Measurements from ENCODE around the gene LLGL1. TPM values are rescaled to one million over a fixed set of nuclear protein-coding genes. Genes with fewer than 3 reads are reported as not detected.

Gene LLGL1
- total and polyA plus RNA-seq, 2 donors (not counting 3 experiments of a cell fraction or from before 2014, with no cell fraction given): 34.9 to 47.1 TPM

- POLR2A ChIA-PET: no interaction called here
- CTCF ChIA-PET: no interaction called here
- no TSS peak for BruUV-seq (replicated peaks)
- Histone ChIP-seq H3K27ac (ENCODE audit: insufficient read depth, low read depth, low read length) (no peak overlapping the region), H3K79me2 (ENCODE audit: control insufficient read depth, insufficient read depth, low read length) (no peaks in the 10 kb centered on the region), H3K27me3 (ENCODE audit: control insufficient read depth in 2 of 2, insufficient read depth in 2 of 2, low read length in 2 of 2) (no peaks in the 10 kb centered on the region), H3K9ac (replicated peaks; ENCODE audit: extremely low read depth, insufficient read depth, low read length) (no peak overlapping the region), H3K4me3 (replicated peaks in 1 of 3; ENCODE audit: insufficient read depth in 1 of 3, low read depth in 1 of 3, low read length in 3 of 3) (no peak overlapping the region), H2AFZ (ENCODE audit: low read depth, low read length) (no peak overlapping the region), H3K36me3 (ENCODE audit: control insufficient read depth in 2 of 2, extremely low read depth in 1 of 2, insufficient read depth in 2 of 2, low read length in 2 of 2) (peaks cover 31 to 50% of the 10 kb centered on the region in 2 experiments), H4K20me1 (replicated peaks; ENCODE audit: control insufficient read depth, extremely low read depth, insufficient read depth, low read length) (no peaks in the 10 kb centered on the region), H3K9me1 (replicated peaks; ENCODE audit: control insufficient read depth, extremely low read depth, insufficient read depth, low read length) (no peaks in the 10 kb centered on the region), H3K4me1 (ENCODE audit: control insufficient read depth, extremely low read depth, insufficient read depth, low read length) (no peaks in the 10 kb centered on the region), H3K9me3 (replicated peaks; ENCODE audit: control insufficient read depth, insufficient read depth, low read length) (no peaks in the 10 kb centered on the region), H3K4me2 (ENCODE audit: insufficient read depth, low read length) (no peak overlapping the region)
- DNase-seq (ENCODE audit: low read depth, low spot score) (no peak), FAIRE-seq (no peak)
- TF ChIP-seq EZH2 (IDR thresholded peaks at IDR 0.05; ENCODE audit: borderline replicate concordance, low read depth, low read length, severe bottlenecking) (no peak), GATA2 (IDR thresholded peaks at IDR 0.05; ENCODE audit: insufficient read depth, insufficient read length, low read depth, low read length) (no peak), POLR2AphosphoS5 (IDR thresholded peaks at IDR 0.05; ENCODE audit: insufficient read depth, low read depth, low read length) (no peak), POLR2A (IDR thresholded peaks at IDR 0.05; ENCODE audit: low read depth, low read length) (no peak), MYC (IDR thresholded peaks at IDR 0.05; ENCODE audit: low read depth, low read length) (no peak), FOS (IDR thresholded peaks at IDR 0.05; ENCODE audit: borderline replicate concordance, insufficient read depth, low read length) (no peak)
- TF ChIP-seq, protein P1, sequence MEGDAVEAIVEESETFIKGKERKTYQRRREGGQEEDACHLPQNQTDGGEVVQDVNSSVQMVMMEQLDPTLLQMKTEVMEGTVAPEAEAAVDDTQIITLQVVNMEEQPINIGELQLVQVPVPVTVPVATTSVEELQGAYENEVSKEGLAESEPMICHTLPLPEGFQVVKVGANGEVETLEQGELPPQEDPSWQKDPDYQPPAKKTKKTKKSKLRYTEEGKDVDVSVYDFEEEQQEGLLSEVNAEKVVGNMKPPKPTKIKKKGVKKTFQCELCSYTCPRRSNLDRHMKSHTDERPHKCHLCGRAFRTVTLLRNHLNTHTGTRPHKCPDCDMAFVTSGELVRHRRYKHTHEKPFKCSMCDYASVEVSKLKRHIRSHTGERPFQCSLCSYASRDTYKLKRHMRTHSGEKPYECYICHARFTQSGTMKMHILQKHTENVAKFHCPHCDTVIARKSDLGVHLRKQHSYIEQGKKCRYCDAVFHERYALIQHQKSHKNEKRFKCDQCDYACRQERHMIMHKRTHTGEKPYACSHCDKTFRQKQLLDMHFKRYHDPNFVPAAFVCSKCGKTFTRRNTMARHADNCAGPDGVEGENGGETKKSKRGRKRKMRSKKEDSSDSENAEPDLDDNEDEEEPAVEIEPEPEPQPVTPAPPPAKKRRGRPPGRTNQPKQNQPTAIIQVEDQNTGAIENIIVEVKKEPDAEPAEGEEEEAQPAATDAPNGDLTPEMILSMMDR (IDR thresholded peaks at IDR 0.05; ENCODE audit: extremely low read depth in 1 of 2, insufficient read depth in 1 of 2, low read depth in 1 of 2, low read length in 2 of 2): no peak
- dilution Hi-C loops (cut with MboI; ENCODE audit: extremely low pct_ligation_motif_present, low sequenced_read_pairs): no loop called here
- intact Hi-C loops (cut with micrococcal nuclease): no loop called here
Observed at GRCh38 chr17:18281788-18282187, 56.4 kb downstream of the LLGL1 start.
